Smooth muscle cell of the brain vasculature (primary cell): Measurements from ENCODE around the gene SLC44A1.

Experiments
- DNase-seq: peaks from one replicate; pipeline ENCODE4 v3.0.0-alpha.2; 2012; ENCODE audit warnings: low read depth, low spot score

SLC44A1 gene

GRCh38 chr9:105244003-105244733, at the start of gene SLC44A1:
Gene SLC44A1 (plus strand): TSS chr9:105244651. CDS start chr9:105244869, 218 bp downstream.
- DNase-seq = peak; percentile 85

- no peak for DNase-seq
Measured at GRCh38 chr9:105195259-105195658, 49.2 kb upstream of the SLC44A1 start.

GRCh38 chr9:105198023-105198422, 46.4 kb upstream of the SLC44A1 start:
- no peak for DNase-seq

GRCh38 chr9:105198865-105199264, 45.6 kb upstream of the SLC44A1 start:
- no peak for DNase-seq

GRCh38 chr9:105204416-105204815, 40.0 kb upstream of the SLC44A1 start:
- no peak for DNase-seq

GRCh38 chr9:105205787-105206495, 38.5 kb upstream of the SLC44A1 start:
- DNase-seq = no peak

- DNase-seq = no peak
Measured at GRCh38 chr9:105206496-105206820, 38.0 kb upstream of the SLC44A1 start.

GRCh38 chr9:105206821-105207699, 37.4 kb upstream of the SLC44A1 start:
- no peak for DNase-seq

GRCh38 chr9:105216440-105217178, 27.8 kb upstream of the SLC44A1 start:
- no peak for DNase-seq

- DNase-seq = no peak
Measured at GRCh38 chr9:105218673-105219072, 25.8 kb upstream of the SLC44A1 start.

- DNase-seq = no peak
Measured at GRCh38 chr9:105219291-105219805, 25.1 kb upstream of the SLC44A1 start.

GRCh38 chr9:105220451-105220850, 24.0 kb upstream of the SLC44A1 start:
- no peak for DNase-seq

GRCh38 chr9:105223544-105224140, 20.8 kb upstream of the SLC44A1 start:
- DNase-seq = no peak

- DNase-seq = no peak
Measured at GRCh38 chr9:105226055-105226454, 18.4 kb upstream of the SLC44A1 start.

- DNase-seq = no peak
Measured at GRCh38 chr9:105232207-105232606, 12.2 kb upstream of the SLC44A1 start.

GRCh38 chr9:105233873-105234272, 10.6 kb upstream of the SLC44A1 start:
- no peak for DNase-seq

- no peak for DNase-seq
Measured at GRCh38 chr9:105236261-105236660, 8.2 kb upstream of the SLC44A1 start.

- DNase-seq = no peak
Measured at GRCh38 chr9:105237246-105237645, 7.2 kb upstream of the SLC44A1 start.

- no peak for DNase-seq
Measured at GRCh38 chr9:105238302-105238701, 6.1 kb upstream of the SLC44A1 start.

GRCh38 chr9:105241356-105242043, 3.0 kb upstream of the SLC44A1 start:
- DNase-seq = no peak
